HepG2 (cell line): Measurements from ENCODE around the gene ABCC3.

ENCODE experiments used
- ATF2 ChIP-seq: sonication (generic); formaldehyde crosslinking; IDR thresholded peaks from 2 replicates; pipeline ENCODE4 v1.4.0; 2020; ENCODE audit warnings: missing genetic modification reagents
- CHD2 ChIP-seq: IDR thresholded peaks from 2 replicates; pipeline ENCODE4 v1.6.1; 2011; ENCODE audit warnings: low read depth, low read length, improper control_type of control experiment
- CREB1 ChIP-seq, 2 experiments: fragments of 450-650 bp in 1 of 2; IDR thresholded peaks; 2 replicates each; pipeline ENCODE4 v1.6.1; 2016 to 2017; ENCODE audit warnings: control low read depth in 1 of 2, mild to moderate bottlenecking in 1 of 2, missing compliant biosample characterization in 1 of 2, missing genetic modification characterization in 1 of 2
- JUN ChIP-seq: sonication (generic); formaldehyde crosslinking; IDR thresholded peaks from 2 replicates; pipeline ENCODE4 v1.4.0; 2020; ENCODE audit warnings: mild to moderate bottlenecking, missing genetic modification reagents
- MAF1 ChIP-seq: sonication (generic); formaldehyde crosslinking; IDR thresholded peaks from 2 replicates; pipeline ENCODE4 v1.5.0; 2020; ENCODE audit warnings: missing genetic modification reagents, borderline replicate concordance
- U2AF2 ChIP-seq: fragments of 200-400 bp; formaldehyde crosslinking; IDR thresholded peaks from 2 replicates; pipeline ENCODE4 v1.6.1; 2017; ENCODE audit warnings: low read depth, mild to moderate bottlenecking, low read length
- ZNF468 ChIP-seq: sonication (generic); formaldehyde crosslinking; IDR thresholded peaks from 2 replicates; pipeline ENCODE4 v1.8.0; 2022; ENCODE audit warnings: mild to moderate bottlenecking, moderate library complexity, missing genetic modification reagents
- ZNF609 ChIP-seq: sonication (generic); formaldehyde crosslinking; IDR thresholded peaks from 2 replicates; pipeline ENCODE4 v1.4.0; 2020; ENCODE audit warnings: mild to moderate bottlenecking, missing genetic modification reagents, borderline replicate concordance
- ZNF749 ChIP-seq: sonication (generic); formaldehyde crosslinking; IDR thresholded peaks from 2 replicates; pipeline ENCODE4 v1.8.0; 2022; ENCODE audit warnings: mild to moderate bottlenecking, missing genetic modification reagents, moderate library complexity, borderline replicate concordance
- TF ChIP-seq, protein P1 (sequence below): sonication (generic); formaldehyde crosslinking; conservative IDR thresholded peaks from 2 replicates; pipeline ENCODE4 v1.8.0; 2022; ENCODE audit warnings: mild to moderate bottlenecking, moderate library complexity, missing genetic modification reagents

- no peak for TF ChIP-seq MAF1
- TF ChIP-seq, protein P1, sequence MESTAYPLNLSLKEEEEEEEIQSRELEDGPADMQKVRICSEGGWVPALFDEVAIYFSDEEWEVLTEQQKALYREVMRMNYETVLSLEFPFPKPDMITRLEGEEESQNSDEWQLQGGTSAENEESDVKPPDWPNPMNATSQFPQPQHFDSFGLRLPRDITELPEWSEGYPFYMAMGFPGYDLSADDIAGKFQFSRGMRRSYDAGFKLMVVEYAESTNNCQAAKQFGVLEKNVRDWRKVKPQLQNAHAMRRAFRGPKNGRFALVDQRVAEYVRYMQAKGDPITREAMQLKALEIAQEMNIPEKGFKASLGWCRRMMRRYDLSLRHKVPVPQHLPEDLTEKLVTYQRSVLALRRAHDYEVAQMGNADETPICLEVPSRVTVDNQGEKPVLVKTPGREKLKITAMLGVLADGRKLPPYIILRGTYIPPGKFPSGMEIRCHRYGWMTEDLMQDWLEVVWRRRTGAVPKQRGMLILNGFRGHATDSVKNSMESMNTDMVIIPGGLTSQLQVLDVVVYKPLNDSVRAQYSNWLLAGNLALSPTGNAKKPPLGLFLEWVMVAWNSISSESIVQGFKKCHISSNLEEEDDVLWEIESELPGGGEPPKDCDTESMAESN (CRISPR knock-in tag), result no peak
- no peak for TF ChIP-seq U2AF2
- no peak for TF ChIP-seq CHD2
- no peak for TF ChIP-seq JUN (CRISPR knock-in tag)
- TF ChIP-seq ZNF749 (CRISPR knock-in tag), result no peak
- no peak for TF ChIP-seq ATF2
- no peak for TF ChIP-seq ZNF609 (CRISPR knock-in tag)
- TF ChIP-seq ZNF468 (CRISPR knock-in tag), result no peak
- no peak for TF ChIP-seq CREB1 (IDR thresholded peaks at IDR 0.05)
- TF ChIP-seq CREB1 (CRISPR knock-in tag; IDR thresholded peaks at IDR 0.05), result no peak
Measured at GRCh38 chr17:50682441-50682840, 47.8 kb downstream of the ABCC3 start.
